HG03045 (cell line): ENCODE data around the gene BPGM.
"Not testable (repeated sequence)": the region's sequence is repeated elsewhere in the genome, so short reads cannot be mapped to it uniquely, and the experiment has no call there.

ENCODE experiments used
- ATAC-seq: cut with Tn5 transposase; IDR thresholded peaks from one replicate; pipeline ENCODE4 v1.9.1; 2021; ENCODE audit warnings: mild to moderate bottlenecking, moderate library complexity; ENCODE audit not compliant: unreplicated experiment

The BPGM gene

GRCh38 chr7:134630893-134631292, 15.8 kb upstream of the BPGM start:
- ATAC-seq: no peak

GRCh38 chr7:134632052-134632451, 14.6 kb upstream of the BPGM start:
- no peak for ATAC-seq

GRCh38 chr7:134632937-134633540, 13.6 kb upstream of the BPGM start:
- ATAC-seq: peak; percentile 44

- peak; percentile 90 for ATAC-seq
These were observed 10.6 kb upstream of the BPGM start for GRCh38 chr7:134636008-134636449.

GRCh38 chr7:134637441-134637840, 9.2 kb upstream of the BPGM start:
- no peak for ATAC-seq

GRCh38 chr7:134637934-134638719, 8.5 kb upstream of the BPGM start:
- ATAC-seq: no peak

- ATAC-seq: no peak
These were observed 7.6 kb upstream of the BPGM start for GRCh38 chr7:134639061-134639460.

- ATAC-seq: no peak
These were observed 6.9 kb upstream of the BPGM start for GRCh38 chr7:134639683-134640279.

- no peak for ATAC-seq
These were observed 5.6 kb upstream of the BPGM start for GRCh38 chr7:134640842-134641715.

GRCh38 chr7:134641981-134642380, 4.7 kb upstream of the BPGM start:
- ATAC-seq: not testable (repeated sequence)

- ATAC-seq: no peak
These were observed 3.5 kb upstream of the BPGM start for GRCh38 chr7:134643131-134643530.

- no peak for ATAC-seq
These were observed 1.2 kb upstream of the BPGM start for GRCh38 chr7:134645478-134645877.

GRCh38 chr7:134645935-134646334, 718 bp upstream of the BPGM start:
- ATAC-seq: no peak

- no peak for ATAC-seq
These were observed 1.8 kb downstream of the BPGM start for GRCh38 chr7:134648456-134648855.

GRCh38 chr7:134649226-134649775, 2.6 kb downstream of the BPGM start:
- no peak for ATAC-seq

GRCh38 chr7:134651991-134652390, 5.3 kb downstream of the BPGM start:
- ATAC-seq: no peak

GRCh38 chr7:134654104-134654775, 7.6 kb downstream of the BPGM start:
- no peak for ATAC-seq

GRCh38 chr7:134657526-134657925, 10.9 kb downstream of the BPGM start:
- ATAC-seq: no peak

GRCh38 chr7:134660242-134660785, 13.7 kb downstream of the BPGM start:
- ATAC-seq: no peak

- ATAC-seq: no peak
These were observed 14.3 kb downstream of the BPGM start for GRCh38 chr7:134660961-134661376.
